HepG2 (cell line): ENCODE measurements around the gene MAN2B2. TPM values are rescaled to one million over a fixed set of nuclear protein-coding genes. Genes with fewer than 3 reads are reported as not detected.

Experiments used
- ATAC-seq: fragments of 200-7000 bp; cut with Tn5 transposase; 3 replicates; pipeline ENCODE4 v1.9.1; 2020; ENCODE audit warnings: mild to moderate bottlenecking, moderate library complexity
- BruUV-seq: library from RNA; stranded (reverse); fragments of 400-500 nt; replicated peaks from 2 replicates; lab custom pipeline; 2021; lab: Mats Ljungman, UMichigan
- CTCF ChIA-PET: fragments of 300-600 bp; formaldehyde crosslinking; extraction: SDS; loops from one replicate; lab custom pipeline; 2021; ENCODE audit warnings: low total read pairs, inconsistent platforms, low intra/inter-chr PET ratio; lab: Yijun Ruan, JAX
- POLR2A ChIA-PET: fragments of 350-600 bp; sonication (Branson Sonifier 250); formaldehyde crosslinking; loops from one replicate; lab custom pipeline; 2020; ENCODE audit warnings: antibody characterized with exemption, inconsistent platforms; lab: Yijun Ruan, JAX
- DNase-seq: peaks from one replicate; pipeline ENCODE4 v3.0.0-alpha.2; 2015; ENCODE audit warnings: low spot score
- FAIRE-seq: peaks from 3 replicates; lab custom pipeline; 2011; peaks lifted over from hg19 to GRCh38; lab: Jason Lieb, UNC
- H2AFZ ChIP-seq: one replicate; pipeline ENCODE4 v1.6.1; 2011; ENCODE audit warnings: low read length, inconsistent platforms
- H3K27ac ChIP-seq: fragments of 300-600 bp; 3 replicates; pipeline ENCODE4 v1.8.0; 2011; ENCODE audit warnings: mixed run types, mild to moderate bottlenecking, mixed read lengths, low read length, inconsistent platforms; ENCODE audit not compliant: insufficient read depth; ENCODE audit errors: extremely low read length
- H3K27me3 ChIP-seq, 2 experiments: fragments of 200-600 bp in 1 of 2; 2 replicates in 1 of 2; 3 replicates in 1 of 2; pipeline versions ENCODE4 v1.6.0 to v1.8.0; 2011; ENCODE audit warnings: low read length in 2 of 2, mild to moderate bottlenecking in 2 of 2, moderate library complexity in 2 of 2, inconsistent platforms in 1 of 2; ENCODE audit not compliant: insufficient read depth in 2 of 2, control insufficient read depth in 1 of 2
- H3K36me3 ChIP-seq, 2 experiments: fragments of 200-600 bp in 1 of 2; replicated peaks in 1 of 2; 2 replicates in 1 of 2; 3 replicates in 1 of 2; pipeline versions ENCODE4 v1.5.1 to v1.8.0; 2011; ENCODE audit warnings: low read length in 2 of 2, inconsistent platforms in 1 of 2; ENCODE audit not compliant: insufficient read depth in 2 of 2, control insufficient read depth in 1 of 2
- H3K4me1 ChIP-seq: 2 replicates; pipeline ENCODE4 v1.5.1; 2012; ENCODE audit warnings: low read length, inconsistent platforms; ENCODE audit not compliant: insufficient read depth
- H3K4me2 ChIP-seq: 2 replicates; pipeline ENCODE4 v1.6.0; 2011; ENCODE audit warnings: low read depth, low read length, inconsistent platforms
- H3K4me3 ChIP-seq, 3 experiments: fragments of 200-600 bp in 1 of 3; sonication (generic), shearing (Covaris generic) in 1 of 3; replicated peaks in 1 of 3; 2 replicates each; pipeline ENCODE4 v1.5.1; 2011 to 2016; ENCODE audit warnings: low read length in 3 of 3, inconsistent platforms in 2 of 3, low read depth in 2 of 3, mild to moderate bottlenecking in 2 of 3, control low read depth in 1 of 3, mixed read lengths in 1 of 3; ENCODE audit not compliant: insufficient read depth in 1 of 3
- H3K79me2 ChIP-seq: one replicate; pipeline ENCODE4 v1.6.1; 2011; ENCODE audit warnings: low read length, inconsistent platforms; ENCODE audit not compliant: insufficient read depth
- H3K9ac ChIP-seq: 2 replicates; pipeline ENCODE4 v1.6.0; 2011; ENCODE audit warnings: mild to moderate bottlenecking, low read depth, low read length, inconsistent platforms; ENCODE audit not compliant: insufficient read depth
- H3K9me3 ChIP-seq: 2 replicates; pipeline ENCODE4 v1.5.1; 2012; ENCODE audit warnings: mild to moderate bottlenecking, low read length
- H4K20me1 ChIP-seq: 2 replicates; pipeline ENCODE4 v1.6.0; 2011; ENCODE audit warnings: inconsistent platforms, mild to moderate bottlenecking, low read length, moderate library complexity; ENCODE audit not compliant: insufficient read depth
- ATF1 ChIP-seq: IDR thresholded peaks from 2 replicates; pipeline ENCODE4 v1.6.1; 2016; ENCODE audit warnings: mild to moderate bottlenecking, control low read depth
- DPF2 ChIP-seq: sonication (generic); formaldehyde crosslinking; IDR thresholded peaks from 2 replicates; pipeline ENCODE4 v1.4.0; 2020; ENCODE audit warnings: mild to moderate bottlenecking, low read depth, missing genetic modification reagents, borderline replicate concordance
- ELF3 ChIP-seq: IDR thresholded peaks from 2 replicates; pipeline ENCODE4 v1.6.1; 2016; ENCODE audit warnings: missing genetic modification reagents, missing compliant biosample characterization
- KMT2A ChIP-seq: sonication (generic); formaldehyde crosslinking; IDR thresholded peaks from 2 replicates; pipeline ENCODE4 v1.4.0; 2020; ENCODE audit warnings: missing genetic modification reagents
- PHF21A ChIP-seq: sonication (generic); formaldehyde crosslinking; IDR thresholded peaks from 2 replicates; pipeline ENCODE4 v1.5.0; 2020; ENCODE audit warnings: mild to moderate bottlenecking, missing genetic modification reagents
- SRF ChIP-seq: IDR thresholded peaks from 2 replicates; pipeline ENCODE4 v1.6.1; 2011; ENCODE audit warnings: mild to moderate bottlenecking, low read depth, low read length, moderate library complexity
- U2AF2 ChIP-seq: fragments of 200-400 bp; formaldehyde crosslinking; IDR thresholded peaks from 2 replicates; pipeline ENCODE4 v1.6.1; 2017; ENCODE audit warnings: low read depth, mild to moderate bottlenecking, low read length
- ZKSCAN1 ChIP-seq: fragments of 150-350 bp; IDR thresholded peaks from 2 replicates; pipeline ENCODE4 v1.6.1; 2014; ENCODE audit warnings: low read length
- ZNF292 ChIP-seq: sonication (generic); formaldehyde crosslinking; IDR thresholded peaks from 2 replicates; pipeline ENCODE4 v1.8.1; 2022; ENCODE audit warnings: mild to moderate bottlenecking, low read depth, missing genetic modification reagents, borderline replicate concordance
- ZNF30 ChIP-seq: sonication (generic); formaldehyde crosslinking; IDR thresholded peaks from 2 replicates; pipeline ENCODE4 v1.5.0; 2020; ENCODE audit warnings: mild to moderate bottlenecking, missing genetic modification reagents
- ZNF343 ChIP-seq: sonication (generic); formaldehyde crosslinking; IDR thresholded peaks from 2 replicates; pipeline ENCODE4 v1.4.0; 2020; ENCODE audit warnings: mild to moderate bottlenecking, missing genetic modification reagents
- ZNF430 ChIP-seq: sonication (generic); formaldehyde crosslinking; IDR thresholded peaks from 2 replicates; pipeline ENCODE4 v1.9.0; 2021; ENCODE audit warnings: mild to moderate bottlenecking, missing genetic modification reagents
- ZNF468 ChIP-seq: sonication (generic); formaldehyde crosslinking; IDR thresholded peaks from 2 replicates; pipeline ENCODE4 v1.8.0; 2022; ENCODE audit warnings: mild to moderate bottlenecking, moderate library complexity, missing genetic modification reagents
- ZNF570 ChIP-seq: sonication (generic); formaldehyde crosslinking; IDR thresholded peaks from 2 replicates; pipeline ENCODE4 v1.4.0; 2020; ENCODE audit warnings: mild to moderate bottlenecking, missing genetic modification reagents, borderline replicate concordance
- ZNF605 ChIP-seq: sonication (generic); formaldehyde crosslinking; IDR thresholded peaks from 2 replicates; pipeline ENCODE4 v1.8.0; 2022; ENCODE audit warnings: mild to moderate bottlenecking, missing genetic modification reagents
- ZNF672 ChIP-seq: sonication (generic); formaldehyde crosslinking; IDR thresholded peaks from 2 replicates; pipeline ENCODE4 v1.8.1; 2022; ENCODE audit warnings: missing genetic modification reagents
- ZNF790 ChIP-seq: sonication (generic); formaldehyde crosslinking; IDR thresholded peaks from 2 replicates; pipeline ENCODE4 v1.8.0; 2022; ENCODE audit warnings: missing genetic modification reagents, mild to moderate bottlenecking, borderline replicate concordance
- WGBS: methylation state at CpG from one replicate; pipeline ENCODE4 v1.1.6; 2017; ENCODE audit warnings: low lambda C conversion rate; 5-methylcytosine and 5-hydroxymethylcytosine counted together
- in situ Hi-C: cut with HindIII; loops from 2 replicates; pipeline ENCODE4 v1.10.0; 2017; ENCODE audit warnings: low pct_unique_long_range_greater_than_20kb; ENCODE audit not compliant: extremely low pct_ligation_motif_present
- intact Hi-C: fragments of 100-400 bp; cut with micrococcal nuclease; formaldehyde crosslinking; loops from one replicate; pipeline ENCODE4 v1.10.0; 2022; ENCODE audit not compliant: unreplicated experiment
- polyA plus RNA-seq, 8 experiments: library from polyadenylated mRNA; depleted of rRNA in 3 of 8; stranded (reverse) in 7 of 8; unstranded in 1 of 8; fragments of >200 nt; fragmentation: Illumina TruSeq in 4 of 8; extraction: Trizol in 4 of 8; gene quantifications; 2 replicates each; pipeline versions ENCODE4 v1.2.1 to v1.2.3, GENCODE V29; 2011 to 2016; ENCODE audit warnings: low read depth in 4 of 8, missing spikeins in 1 of 8, mixed read lengths in 1 of 8; ENCODE audit not compliant: insufficient read depth in 1 of 8
- total RNA-seq, 5 experiments: library from RNA; depleted of rRNA; stranded (reverse); fragments of >200 nt; fragmentation: Illumina TruSeq; extraction: Trizol; gene quantifications; 2 replicates each; pipeline ENCODE4 v1.2.3, GENCODE V29; 2016; ENCODE audit warnings: low read depth in 1 of 5
- TF ChIP-seq, protein P1 (sequence below): IDR thresholded peaks from 2 replicates; pipeline ENCODE4 v1.6.1; 2018; ENCODE audit warnings: missing genetic modification reagents

Gene MAN2B2
- total and polyA plus RNA-seq, 2 of the 13 experiments (the other 11 are each of a cell fraction or from before 2014, with no cell fraction given), result 4.8 to 5.4 TPM

DNA sequence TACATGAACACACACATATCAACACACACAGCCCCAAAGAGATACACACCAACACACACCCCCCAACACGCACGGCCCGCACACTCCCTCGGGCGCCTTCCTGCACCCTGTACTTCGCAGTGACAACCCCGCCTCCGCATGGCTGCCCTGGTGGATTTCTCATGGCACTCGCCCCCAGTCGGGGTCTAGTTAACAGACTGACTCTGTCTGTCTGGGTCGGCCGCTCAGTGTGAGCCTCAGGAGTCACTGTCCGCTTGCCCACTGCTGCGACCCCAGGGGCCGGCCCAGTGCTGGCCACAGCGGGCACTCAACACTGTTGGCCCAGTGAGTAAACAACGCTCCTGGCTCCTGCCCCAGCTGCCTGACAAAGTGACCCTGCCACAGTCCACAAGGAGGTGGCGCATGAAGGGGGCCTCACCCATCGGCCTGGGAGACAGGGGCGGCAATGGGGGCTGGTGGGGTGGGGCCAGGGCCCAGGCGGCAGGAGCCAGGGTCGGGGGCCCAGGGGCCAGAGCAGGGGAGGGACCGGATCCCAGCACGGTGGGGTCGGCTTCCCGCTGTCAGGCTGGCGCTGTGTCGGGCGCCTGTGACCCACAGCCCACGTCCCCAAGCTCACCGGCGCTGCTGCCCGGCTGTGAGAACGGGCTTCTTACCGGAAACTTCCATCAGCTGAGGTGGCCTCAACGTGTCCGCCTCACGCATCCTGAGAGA, 40.2 kb upstream of the MAN2B2 start:
- FAIRE-seq, result no peak
- intact Hi-C loops, result no loop called here

More for the DNA sequence above, 40.2 kb upstream of the MAN2B2 start:
- in situ Hi-C loops, result no loop called here
- 78% methylated on average over 27 of the region's 38 CpGs for WGBS
- Histone ChIP-seq H3K27ac (no peak overlapping the region), H3K9ac (no peak overlapping the region), H3K79me2 (no peaks in the 10 kb centered on the region), H3K36me3 (no peaks in the 10 kb centered on the region), H2AFZ (no peak overlapping the region), H3K9me3 (no peaks in the 10 kb centered on the region), H3K27me3 (peaks cover 8 to 49% of the 10 kb centered on the region in 2 experiments), H3K4me1 (peaks cover 20% of the 10 kb centered on the region), H3K4me2 (no peak overlapping the region), H3K4me3 (no peak overlapping the region), H4K20me1 (no peaks in the 10 kb centered on the region)
- no peak for ATAC-seq
- ChIA-PET POLR2A (no interaction called here), CTCF (no interaction called here)
- no peak for DNase-seq
- TF ChIP-seq ZKSCAN1, result no peak
- TF ChIP-seq ZNF430 (CRISPR knock-in tag), result no peak
- no peak for TF ChIP-seq ZNF468 (CRISPR knock-in tag)
- TF ChIP-seq ZNF30 (CRISPR knock-in tag), result no peak
- no peak for TF ChIP-seq ZNF570
- no peak for TF ChIP-seq DPF2 (CRISPR knock-in tag)
- TF ChIP-seq ZNF790 (CRISPR knock-in tag), result no peak
- TF ChIP-seq PHF21A (CRISPR knock-in tag), result no peak
- TF ChIP-seq U2AF2, result no peak
- TF ChIP-seq SRF, result no peak
- no peak for TF ChIP-seq ZNF343 (CRISPR knock-in tag)
- TF ChIP-seq ATF1, result no peak
- TF ChIP-seq ZNF605 (CRISPR knock-in tag), result no peak
- TF ChIP-seq ZNF292, result no peak
- TF ChIP-seq ELF3 (CRISPR knock-in tag), result no peak
- no peak for TF ChIP-seq KMT2A
- TF ChIP-seq, protein P1, sequence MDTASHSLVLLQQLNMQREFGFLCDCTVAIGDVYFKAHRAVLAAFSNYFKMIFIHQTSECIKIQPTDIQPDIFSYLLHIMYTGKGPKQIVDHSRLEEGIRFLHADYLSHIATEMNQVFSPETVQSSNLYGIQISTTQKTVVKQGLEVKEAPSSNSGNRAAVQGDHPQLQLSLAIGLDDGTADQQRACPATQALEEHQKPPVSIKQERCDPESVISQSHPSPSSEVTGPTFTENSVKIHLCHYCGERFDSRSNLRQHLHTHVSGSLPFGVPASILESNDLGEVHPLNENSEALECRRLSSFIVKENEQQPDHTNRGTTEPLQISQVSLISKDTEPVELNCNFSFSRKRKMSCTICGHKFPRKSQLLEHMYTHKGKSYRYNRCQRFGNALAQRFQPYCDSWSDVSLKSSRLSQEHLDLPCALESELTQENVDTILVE (CRISPR knock-in tag), result no peak
- TF ChIP-seq ZNF672 (CRISPR knock-in tag), result no peak
- BruUV-seq, result no TSS peak
